SK-N-SH (cell line): ENCODE data around the gene ATP5F1D. TPM values are rescaled to one million over a fixed set of nuclear protein-coding genes. Genes with fewer than 3 reads are reported as not detected.

Experiments
- CTCF ChIA-PET: fragments of 300-600, 350-600 bp; formaldehyde crosslinking; extraction: SDS; loops from one replicate; lab custom pipeline; 2021; lab: Yijun Ruan, JAX
- POLR2A ChIA-PET: fragments of 350-600 bp; sonication (Branson Sonifier 250); formaldehyde crosslinking; extraction: SDS; loops from one replicate; lab custom pipeline; 2020; ENCODE audit warnings: antibody characterized with exemption, inconsistent platforms; lab: Yijun Ruan, JAX
- DNase-seq: peaks from one replicate; pipeline ENCODE4 v3.0.0; 2012
- H2AFZ ChIP-seq: fragments of 200-600 bp; sonication (generic); 2 replicates; pipeline ENCODE4 v1.8.1; 2016; ENCODE audit warnings: antibody characterized with exemption, mild to moderate bottlenecking, low read depth
- H3F3A ChIP-seq: fragments of 200-600 bp; sonication (generic); replicated peaks from 2 replicates; pipeline ENCODE3; 2016; ENCODE audit warnings: antibody characterized with exemption, mild to moderate bottlenecking; ENCODE audit not compliant: insufficient read depth
- H3K27ac ChIP-seq, 2 experiments: fragments of 200-500 bp in 1 of 2; fragments of 200-600 bp in 1 of 2; sonication (Bioruptor generic) in 1 of 2; sonication (generic), shearing (Covaris generic) in 1 of 2; 2 replicates each; pipeline versions ENCODE4 v1.5.1 to v1.6.1; 2014 to 2016; ENCODE audit warnings: low read depth in 2 of 2, inconsistent platforms in 1 of 2, low read length in 1 of 2, mild to moderate bottlenecking in 1 of 2, mixed read lengths in 1 of 2
- H3K27me3 ChIP-seq: fragments of 200-600 bp; sonication (generic), shearing (Covaris generic); 2 replicates; pipeline ENCODE4 v1.6.1; 2016; ENCODE audit warnings: mixed run types; ENCODE audit not compliant: insufficient read depth
- H3K36me3 ChIP-seq, 2 experiments: fragments of 200-500 bp in 1 of 2; fragments of 200-600 bp in 1 of 2; sonication (Bioruptor generic) in 1 of 2; sonication (generic) in 1 of 2; replicated peaks in 1 of 2; 2 replicates each; pipeline versions ENCODE3 to v1.5.1; 2014 to 2016; ENCODE audit warnings: low read length in 1 of 2, mild to moderate bottlenecking in 1 of 2; ENCODE audit not compliant: insufficient read depth in 2 of 2, control insufficient read depth in 1 of 2
- H3K4me1 ChIP-seq, 2 experiments: fragments of 200-500 bp in 1 of 2; fragments of 200-600 bp in 1 of 2; sonication (Bioruptor generic) in 1 of 2; sonication (generic), shearing (Covaris generic) in 1 of 2; 2 replicates each; pipeline versions ENCODE4 v1.5.1 to v1.6.1; 2014 to 2016; ENCODE audit warnings: low read depth in 1 of 2, low read length in 1 of 2, mixed run types in 1 of 2; ENCODE audit not compliant: insufficient read depth in 2 of 2, control insufficient read depth in 1 of 2
- H3K4me2 ChIP-seq: fragments of 200-600 bp; sonication (generic), shearing (Covaris generic); 2 replicates; pipeline ENCODE4 v1.6.1; 2017; ENCODE audit warnings: mixed run types
- H3K4me3 ChIP-seq, 2 experiments: fragments of 200-500 bp in 1 of 2; fragments of 200-600 bp in 1 of 2; sonication (Bioruptor generic) in 1 of 2; sonication (generic), shearing (Covaris generic) in 1 of 2; 2 replicates each; pipeline versions ENCODE4 v1.5.1 to v1.8.1; 2014 to 2016; ENCODE audit warnings: low read depth in 2 of 2, inconsistent platforms in 1 of 2, low read length in 1 of 2, mild to moderate bottlenecking in 1 of 2, mixed read lengths in 1 of 2, moderate library complexity in 1 of 2
- H3K79me2 ChIP-seq: fragments of 200-600 bp; sonication (generic); 2 replicates; pipeline ENCODE4 v1.8.1; 2017; ENCODE audit warnings: mild to moderate bottlenecking; ENCODE audit not compliant: insufficient read depth
- H3K9ac ChIP-seq: fragments of 200-600 bp; sonication (generic); 2 replicates; pipeline ENCODE4 v1.6.1; 2017; ENCODE audit warnings: mixed run types
- H3K9me2 ChIP-seq: fragments of 200-600 bp; sonication (generic); 2 replicates; pipeline ENCODE4 v1.6.1; 2017; ENCODE audit warnings: mixed run types
- H3K9me3 ChIP-seq: fragments of 200-600 bp; sonication (generic); 2 replicates; pipeline ENCODE4 v1.6.1; 2017; ENCODE audit warnings: mixed run types, mild to moderate bottlenecking, moderate library complexity
- H4K20me1 ChIP-seq: fragments of 200-600 bp; sonication (generic); 2 replicates; pipeline ENCODE4 v1.6.1; 2017; ENCODE audit warnings: mild to moderate bottlenecking, mixed run types; ENCODE audit not compliant: insufficient read depth
- GATA2 ChIP-seq: sonication (generic); formaldehyde crosslinking; IDR thresholded peaks from 2 replicates; pipeline ENCODE4 v1.5.0; 2020; ENCODE audit warnings: mild to moderate bottlenecking, missing genetic modification reagents
- MAX ChIP-seq: IDR thresholded peaks from 2 replicates; pipeline ENCODE4 v1.4.0; 2012; ENCODE audit warnings: low read depth
- RAD21 ChIP-seq: IDR thresholded peaks from 2 replicates; pipeline ENCODE4 v1.6.1; 2012; ENCODE audit warnings: mild to moderate bottlenecking, low read length
- RFX5 ChIP-seq: IDR thresholded peaks from 2 replicates; pipeline ENCODE4 v1.6.1; 2012; ENCODE audit warnings: mild to moderate bottlenecking, improper control_type of control experiment, low read length
- RXRA ChIP-seq: IDR thresholded peaks from 2 replicates; pipeline ENCODE4 v1.4.0; 2012; ENCODE audit warnings: low read depth, mild to moderate bottlenecking, borderline replicate concordance
- SIN3A ChIP-seq: IDR thresholded peaks from 2 replicates; pipeline ENCODE4 v1.6.1; 2012; ENCODE audit warnings: low read depth, mild to moderate bottlenecking, low read length, moderate library complexity, borderline replicate concordance
- SMC3 ChIP-seq: IDR thresholded peaks from 2 replicates; pipeline ENCODE4 v1.6.1; 2012; ENCODE audit warnings: low read depth, low read length, improper control_type of control experiment
- USF1 ChIP-seq: IDR thresholded peaks from 2 replicates; pipeline ENCODE4 v1.4.0; 2012; ENCODE audit warnings: low read depth, borderline replicate concordance
- YY1 ChIP-seq: IDR thresholded peaks from 2 replicates; pipeline ENCODE4 v1.4.0; 2012; ENCODE audit warnings: low read depth, mild to moderate bottlenecking
- ZBTB33 ChIP-seq: IDR thresholded peaks from 2 replicates; pipeline ENCODE4 v1.4.0; 2012; ENCODE audit warnings: low read depth, borderline replicate concordance
- WGBS: methylation state at CpG from one replicate; pipeline ENCODE4 v1.1.6; 2017; ENCODE audit warnings: low lambda C conversion rate; 5-methylcytosine and 5-hydroxymethylcytosine counted together
- polyA plus RNA-seq, 3 experiments: library from polyadenylated mRNA; depleted of rRNA; stranded (reverse); fragments of >200 nt; gene quantifications; 2 replicates each; pipeline ENCODE4 v1.2.3, GENCODE V29; 2012
- TF ChIP-seq, protein P1 (sequence below): IDR thresholded peaks from 2 replicates; pipeline ENCODE4; 2012
- TF ChIP-seq, protein P2 (sequence below): fragments of 150-350 bp; IDR thresholded peaks from 2 replicates; pipeline ENCODE4 v1.6.1; 2016; ENCODE audit warnings: mild to moderate bottlenecking, low read depth, low read length

ATP5F1D gene
- polyA plus RNA-seq, 1 of the 3 experiments (the other 2 are of a cell fraction): 226 TPM

- Histone ChIP-seq H3K9me3 (no peaks in the 10 kb centered on the region), H3F3A (peaks cover 14% of the 10 kb centered on the region), H3K79me2 (peaks cover 11% of the 10 kb centered on the region; the same call in 1 of the 2 replicates), H4K20me1 (peaks cover 24% of the 10 kb centered on the region), H3K9ac (no peak overlapping the region), H2AFZ (no peak overlapping the region), H3K27ac (no peak overlapping the region), H3K4me2 (no peak overlapping the region), H3K9me2 (no peaks in the 10 kb centered on the region), H3K4me3 (no peak overlapping the region), H3K27me3 (no peaks in the 10 kb centered on the region), H3K36me3 (peaks cover 0 to 48% of the 10 kb centered on the region in 2 experiments), H3K4me1 (peaks cover 0 to 9% of the 10 kb centered on the region in 2 experiments; a peak in 1 of 4 replicates)
- POLR2A ChIA-PET: no interaction called here
- 73% methylated on average over 13 of the region's 15 CpGs for WGBS
- DNase-seq: no peak
- CTCF ChIA-PET: interaction anchor here (0.6 to 5.7 kb wide), 6 partner anchors 11 to 1042 kb away, joined by 3 to 82 read pairs (median 4); no protein-coding TSS in a partner anchor
- TF ChIP-seq GATA2: no peak
These were observed 8.9 kb upstream of the ATP5F1D start for GRCh38 chr19:1232652-1233072.

GRCh38 chr19:1233115-1233667 lies 8.4 kb upstream of the ATP5F1D start:
- H3F3A ChIP-seq: peaks cover 15% of the 10 kb centered on the region
- H3K9me2 ChIP-seq: no peaks in the 10 kb centered on the region
- 96% methylated on average over 4 of the region's 24 CpGs for WGBS
- H3K9me3 ChIP-seq: no peaks in the 10 kb centered on the region
- no peak overlapping the region for H3K9ac ChIP-seq
- ChIA-PET CTCF (interaction anchor here (0.6 to 5.7 kb wide), 5 partner anchors 11 to 1042 kb away, joined by 4 to 82 read pairs (median 4); no protein-coding TSS in a partner anchor), POLR2A (no interaction called here)
- TF ChIP-seq RXRA (no peak), MAX (no peak), RFX5 (no peak), USF1 (no peak), ZBTB33 (no peak), GATA2 (no peak), YY1 (no peak), RAD21 (no peak), SMC3 (no peak), SIN3A (no peak)
- TF ChIP-seq, protein P1, sequence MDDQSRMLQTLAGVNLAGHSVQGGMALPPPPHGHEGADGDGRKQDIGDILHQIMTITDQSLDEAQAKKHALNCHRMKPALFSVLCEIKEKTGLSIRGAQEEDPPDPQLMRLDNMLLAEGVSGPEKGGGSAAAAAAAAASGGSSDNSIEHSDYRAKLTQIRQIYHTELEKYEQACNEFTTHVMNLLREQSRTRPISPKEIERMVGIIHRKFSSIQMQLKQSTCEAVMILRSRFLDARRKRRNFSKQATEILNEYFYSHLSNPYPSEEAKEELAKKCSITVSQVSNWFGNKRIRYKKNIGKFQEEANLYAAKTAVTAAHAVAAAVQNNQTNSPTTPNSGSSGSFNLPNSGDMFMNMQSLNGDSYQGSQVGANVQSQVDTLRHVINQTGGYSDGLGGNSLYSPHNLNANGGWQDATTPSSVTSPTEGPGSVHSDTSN: no peak
- TF ChIP-seq, protein P2, sequence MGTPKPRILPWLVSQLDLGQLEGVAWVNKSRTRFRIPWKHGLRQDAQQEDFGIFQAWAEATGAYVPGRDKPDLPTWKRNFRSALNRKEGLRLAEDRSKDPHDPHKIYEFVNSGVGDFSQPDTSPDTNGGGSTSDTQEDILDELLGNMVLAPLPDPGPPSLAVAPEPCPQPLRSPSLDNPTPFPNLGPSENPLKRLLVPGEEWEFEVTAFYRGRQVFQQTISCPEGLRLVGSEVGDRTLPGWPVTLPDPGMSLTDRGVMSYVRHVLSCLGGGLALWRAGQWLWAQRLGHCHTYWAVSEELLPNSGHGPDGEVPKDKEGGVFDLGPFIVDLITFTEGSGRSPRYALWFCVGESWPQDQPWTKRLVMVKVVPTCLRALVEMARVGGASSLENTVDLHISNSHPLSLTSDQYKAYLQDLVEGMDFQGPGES: no peak
- H3K4me2 ChIP-seq: no peak overlapping the region
- peaks cover 0 to 10% of the 10 kb centered on the region in 2 experiments; a peak in 1 of 4 replicates for H3K4me1 ChIP-seq
- H3K36me3 ChIP-seq: peaks cover 0 to 43% of the 10 kb centered on the region in 2 experiments
- H3K79me2 ChIP-seq: peaks cover 11% of the 10 kb centered on the region; the same call in 1 of the 2 replicates
- no peak overlapping the region for H2AFZ ChIP-seq
- peaks cover 24% of the 10 kb centered on the region for H4K20me1 ChIP-seq
- H3K4me3 ChIP-seq: no peak overlapping the region
- DNase-seq: no peak
- no peak overlapping the region for H3K27ac ChIP-seq
- no peaks in the 10 kb centered on the region for H3K27me3 ChIP-seq
